ENCODE data around the gene CPPED1. TPM values are rescaled to one million over a fixed set of nuclear protein-coding genes. Genes with fewer than 3 reads are reported as not detected.

CPPED1 gene
- polyA plus RNA-seq, 3 donors, result 23.3 to 29.4 (median 25.7) TPM

- DNase-seq (ENCODE audit: low read depth in 3 of 3, low spot score in 2 of 3), result no peak
These were observed 60.9 kb downstream of the CPPED1 start for GRCh38 chr16:12742741-12743140.

DNA sequence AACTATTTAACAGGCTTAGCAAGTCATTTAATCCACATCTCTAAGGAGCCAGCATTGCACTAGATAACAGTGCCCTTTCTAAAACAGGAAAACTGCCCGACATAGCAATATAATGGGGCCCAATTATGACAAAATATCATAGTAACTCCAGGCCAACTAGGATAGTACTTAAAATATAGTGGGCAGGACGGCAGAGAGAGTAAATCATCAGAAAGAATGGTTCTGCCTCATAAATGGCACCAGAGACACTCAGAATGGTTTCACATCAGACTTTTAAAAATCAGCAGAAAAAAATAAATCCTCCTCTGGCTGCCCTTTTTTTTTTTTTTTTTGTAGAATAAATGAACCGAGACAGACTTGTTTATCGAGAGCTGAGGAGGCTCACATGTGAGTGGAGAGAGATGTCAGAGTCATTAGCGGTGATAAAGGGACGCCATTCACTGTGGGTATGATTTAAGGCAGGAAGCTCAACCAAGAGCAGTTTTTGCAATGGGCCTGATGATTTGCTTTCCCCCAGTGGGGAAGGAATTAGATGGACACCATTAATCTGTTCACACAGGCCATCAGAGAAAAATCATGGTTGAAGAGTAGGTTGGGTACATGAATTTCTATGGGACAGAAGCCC, 62.6 kb downstream of the CPPED1 start:
- no peak for DNase-seq (ENCODE audit: low read depth in 3 of 3, low spot score in 2 of 3)

- DNase-seq (ENCODE audit: low read depth in 3 of 3, low spot score in 2 of 3), result no peak
These were observed 63.9 kb downstream of the CPPED1 start for GRCh38 chr16:12739738-12740137.

DNA sequence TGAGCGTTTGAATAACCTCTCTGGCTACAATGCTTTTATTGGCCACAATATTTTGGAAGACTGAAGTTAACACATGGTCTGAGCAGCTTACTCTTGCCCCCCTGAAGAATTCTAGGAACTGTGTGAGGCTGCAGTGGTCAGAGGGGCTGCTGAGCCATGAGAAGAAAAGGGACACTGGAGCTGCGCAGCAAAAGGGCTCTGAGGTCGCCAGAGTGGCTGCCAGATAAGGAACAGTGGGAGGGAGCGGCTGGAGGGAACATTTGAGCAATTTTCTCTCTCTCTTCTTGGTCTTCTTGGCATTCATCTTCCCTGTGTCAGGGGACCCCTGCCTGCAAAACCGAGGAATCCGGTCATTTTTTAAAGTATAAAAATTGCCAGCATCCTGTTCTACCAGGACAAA, 66.1 kb downstream of the CPPED1 start:
- no peak for DNase-seq (ENCODE audit: low read depth in 3 of 3, low spot score in 2 of 3)

GRCh38 chr16:12735805-12736204, 67.9 kb downstream of the CPPED1 start:
- DNase-seq (ENCODE audit: low read depth in 3 of 3, low spot score in 2 of 3), result no peak

- DNase-seq (ENCODE audit: low read depth in 3 of 3, low spot score in 2 of 3), result no peak
These were observed 71.1 kb downstream of the CPPED1 start for GRCh38 chr16:12732600-12732999.

DNA sequence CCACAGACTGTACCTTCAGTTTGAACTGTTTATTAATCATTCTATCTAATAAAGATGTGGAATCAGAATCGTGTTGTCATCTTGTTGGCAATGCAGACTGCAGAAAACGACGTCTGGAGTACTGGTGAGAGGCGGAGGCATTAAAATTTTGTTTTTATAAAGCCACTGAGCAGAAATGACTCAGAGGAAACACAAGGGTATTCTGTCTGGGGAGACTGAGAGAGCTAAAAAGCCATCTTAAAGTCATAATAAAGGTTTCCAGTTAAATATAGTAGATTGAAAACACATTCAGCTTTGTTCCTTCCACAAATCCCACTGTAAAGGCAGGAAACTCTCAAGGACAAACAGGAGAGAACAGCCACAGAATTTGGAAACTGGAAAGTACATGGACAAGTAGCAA, 74.2 kb downstream of the CPPED1 start:
- DNase-seq (ENCODE audit: low read depth in 3 of 3, low spot score in 2 of 3), result no peak

DNA sequence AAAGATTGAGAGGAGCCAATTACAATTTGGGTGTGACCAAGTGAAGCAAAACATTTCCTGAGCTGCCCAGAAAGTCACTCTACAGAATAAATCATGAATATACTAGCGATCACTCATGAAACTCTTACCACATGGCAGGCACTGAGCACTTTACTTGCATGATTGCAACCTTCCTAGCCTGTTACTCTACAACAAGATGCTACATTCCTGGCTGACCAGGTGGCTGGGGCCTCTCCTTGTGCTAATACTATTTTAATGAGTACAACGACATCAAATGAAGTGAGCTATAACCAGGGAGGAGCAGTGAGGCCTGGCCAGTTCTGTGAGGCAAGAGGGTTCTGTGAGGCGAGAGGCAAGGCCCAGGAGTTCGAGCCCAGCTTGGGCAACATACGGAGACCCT, 75.2 kb downstream of the CPPED1 start:
- no peak for DNase-seq (ENCODE audit: low read depth in 3 of 3, low spot score in 2 of 3)

GRCh38 chr16:12724226-12724625, 79.5 kb downstream of the CPPED1 start:
- DNase-seq (ENCODE audit: low read depth in 3 of 3, low spot score in 2 of 3), result no peak

DNA sequence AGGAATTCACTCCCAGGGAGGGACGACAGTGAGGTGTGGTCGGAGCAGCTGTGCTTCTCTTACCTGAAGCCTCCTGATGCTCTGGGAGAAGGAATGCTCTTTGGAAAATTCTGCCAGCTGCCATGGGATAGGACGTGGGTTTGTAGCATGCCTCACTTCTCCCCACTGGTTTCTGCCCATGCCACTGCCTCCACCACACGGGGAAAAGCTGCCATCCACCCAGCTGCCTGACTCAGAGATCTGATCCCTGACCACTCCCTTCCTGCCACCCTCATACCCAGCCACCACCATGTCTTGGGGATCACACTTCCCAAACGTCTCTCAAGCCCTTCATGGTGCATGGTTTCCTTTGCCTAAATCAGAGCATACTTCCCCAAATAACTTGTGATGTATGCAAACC, 80.0 kb downstream of the CPPED1 start:
- no peak for DNase-seq (ENCODE audit: low read depth in 3 of 3, low spot score in 2 of 3)

- DNase-seq (ENCODE audit: low read depth in 3 of 3, low spot score in 2 of 3), result no peak
These were observed 81.8 kb downstream of the CPPED1 start for GRCh38 chr16:12721841-12722421.

DNA sequence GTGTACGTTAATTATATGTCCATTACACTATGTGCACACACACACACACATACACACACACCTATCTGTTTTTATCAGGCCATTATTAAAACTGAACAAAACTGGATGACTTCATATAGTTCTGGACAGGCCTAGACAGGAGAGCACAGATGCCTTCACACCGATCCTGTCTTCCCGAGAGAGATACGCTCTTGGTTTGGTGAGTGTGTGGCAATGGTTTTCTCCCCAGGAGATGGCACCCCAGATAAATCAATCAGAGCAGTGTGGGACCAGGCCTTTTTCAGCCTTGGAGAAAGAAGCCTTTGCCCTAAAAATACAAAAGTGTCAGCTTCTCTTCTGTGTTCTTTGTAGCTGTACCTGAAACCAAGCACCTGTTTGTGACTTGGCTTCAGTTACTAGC, 83.7 kb downstream of the CPPED1 start:
- no peak for DNase-seq (ENCODE audit: low read depth in 3 of 3, low spot score in 2 of 3)

DNA sequence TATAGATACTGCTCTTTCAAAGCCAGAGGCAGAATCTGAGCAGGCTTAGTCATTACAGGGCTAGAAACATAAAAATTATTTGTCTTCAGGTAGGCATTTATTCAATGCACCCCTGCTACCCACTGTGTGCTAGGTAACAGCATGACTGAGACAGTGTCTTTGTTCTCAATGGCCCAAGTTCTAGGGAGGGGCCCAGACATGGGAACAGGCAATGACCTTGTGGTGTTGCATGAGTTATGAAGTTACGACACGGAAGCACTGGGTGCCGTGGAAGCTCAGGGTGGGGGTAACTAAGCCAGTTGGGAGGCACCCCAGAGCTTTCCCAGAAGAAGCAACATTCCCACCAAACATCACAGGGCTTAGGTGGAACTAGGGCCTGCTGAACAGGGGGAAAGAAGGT, 87.0 kb downstream of the CPPED1 start:
- DNase-seq (ENCODE audit: low read depth in 3 of 3, low spot score in 2 of 3), result no peak

- DNase-seq (ENCODE audit: low read depth in 3 of 3, low spot score in 2 of 3), result no peak
These were observed 93.9 kb downstream of the CPPED1 start for GRCh38 chr16:12709807-12710206.

- DNase-seq (ENCODE audit: low read depth in 3 of 3, low spot score in 2 of 3), result no peak
These were observed 95.4 kb downstream of the CPPED1 start for GRCh38 chr16:12708266-12708665.

GRCh38 chr16:12706628-12707027, 97.1 kb downstream of the CPPED1 start:
- no peak for DNase-seq (ENCODE audit: low read depth in 3 of 3, low spot score in 2 of 3)

- no peak for DNase-seq (ENCODE audit: low read depth in 3 of 3, low spot score in 2 of 3)
These were observed 99.1 kb downstream of the CPPED1 start for GRCh38 chr16:12704492-12705111.

DNA sequence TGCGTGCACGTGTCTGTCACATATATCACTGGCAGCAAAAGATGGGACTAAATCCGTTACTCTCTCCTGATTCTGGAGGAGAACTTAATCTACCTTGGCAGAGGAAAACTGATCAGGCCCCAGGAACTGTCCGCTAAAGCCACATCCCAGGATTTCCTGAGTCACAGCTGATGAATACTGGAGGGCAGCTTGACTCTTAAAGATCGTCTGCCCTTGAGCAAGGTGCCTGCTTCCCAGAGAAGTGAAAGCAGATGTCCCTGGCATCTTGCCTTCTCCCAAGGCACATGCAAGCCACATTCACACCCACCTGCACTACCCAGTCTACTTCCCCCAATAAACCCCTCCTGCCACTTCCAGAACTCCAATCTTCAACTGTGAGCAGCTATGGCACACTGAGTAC, 99.8 kb downstream of the CPPED1 start:
- no peak for DNase-seq (ENCODE audit: low read depth in 3 of 3, low spot score in 2 of 3)

DNA sequence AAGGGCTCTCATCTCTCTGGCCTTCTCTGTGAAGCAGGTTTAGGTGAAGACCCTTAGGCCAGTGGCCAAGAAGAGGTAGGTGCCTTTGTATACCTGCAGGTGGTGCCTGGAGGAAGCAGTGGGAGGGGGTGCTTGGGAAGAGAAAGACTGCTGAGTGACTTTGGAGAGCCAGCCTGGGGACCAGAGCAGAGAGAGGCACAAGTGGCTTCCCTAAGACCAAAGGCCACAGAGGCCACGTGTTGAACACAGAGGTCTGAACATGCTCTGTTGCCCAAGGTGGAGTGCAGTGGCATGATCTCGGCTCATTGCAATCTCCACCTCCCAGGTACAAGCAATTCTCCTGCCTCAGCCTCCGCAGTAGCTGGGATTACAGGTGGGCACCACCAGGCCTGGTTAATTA, 103.5 kb downstream of the CPPED1 start:
- DNase-seq (ENCODE audit: low read depth in 3 of 3, low spot score in 2 of 3), result no peak

- DNase-seq (ENCODE audit: low read depth in 3 of 3, low spot score in 2 of 3), result no peak
These were observed 104.5 kb downstream of the CPPED1 start for GRCh38 chr16:12699161-12699560.

DNA sequence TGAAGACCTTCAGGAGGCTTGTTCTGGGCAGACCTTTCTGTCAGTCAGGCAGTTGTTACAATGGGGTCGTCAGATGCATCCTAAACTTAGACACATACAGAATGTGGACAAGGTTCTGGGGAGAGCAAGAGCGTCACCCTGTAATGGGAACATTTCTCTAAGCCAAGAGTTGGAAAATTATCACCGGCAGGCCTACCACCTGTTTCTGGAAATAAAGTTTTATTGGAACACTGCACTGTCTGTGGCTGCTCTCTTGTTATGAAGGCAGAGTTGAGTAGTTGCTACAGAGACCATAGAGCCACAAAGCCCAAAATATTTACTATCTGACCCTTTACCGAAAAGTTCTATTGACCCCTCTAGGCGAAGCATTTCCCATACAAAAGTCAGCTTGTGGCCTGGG, 106.2 kb downstream of the CPPED1 start:
- no peak for DNase-seq (ENCODE audit: low read depth in 3 of 3, low spot score in 2 of 3)

DNA sequence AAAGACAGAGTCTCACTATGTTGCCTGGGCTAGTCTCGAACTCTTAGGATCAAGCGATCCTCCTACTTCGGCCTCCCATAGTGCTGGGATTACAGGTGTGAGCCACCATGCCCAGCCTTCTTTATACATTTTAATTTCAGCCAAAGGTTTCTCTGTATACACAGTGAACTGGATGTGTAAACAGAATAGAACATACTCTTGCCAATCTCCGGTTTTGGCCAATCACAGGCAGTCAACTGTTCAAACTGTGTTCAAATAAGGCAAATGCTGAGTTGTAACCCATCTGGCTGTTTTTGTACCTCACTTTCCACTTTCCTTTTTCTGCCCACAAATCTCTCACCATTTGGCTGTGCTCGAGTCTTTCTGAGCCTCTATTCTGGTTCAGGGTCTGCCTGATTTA, 108.2 kb downstream of the CPPED1 start:
- no peak for DNase-seq (ENCODE audit: low read depth in 3 of 3, low spot score in 2 of 3)

DNA sequence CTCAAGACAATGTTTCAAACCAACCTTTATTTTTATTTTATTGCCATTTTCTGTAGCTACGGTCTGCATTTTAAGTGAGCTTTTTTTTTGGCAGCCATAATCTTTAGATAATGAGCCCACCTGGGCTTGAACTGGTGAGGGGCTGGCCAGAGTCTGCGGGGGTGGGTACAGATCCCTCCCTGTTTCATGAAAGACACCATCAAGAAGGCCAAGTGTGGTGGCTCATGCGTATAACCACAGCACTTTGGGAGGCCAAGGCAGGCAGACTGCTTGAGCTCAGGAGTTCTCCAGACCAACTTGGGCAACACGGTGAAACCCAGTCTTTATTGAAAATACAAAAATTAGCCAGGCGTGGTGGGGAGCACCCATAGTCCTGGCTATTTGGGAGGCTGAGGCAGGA, 113.7 kb downstream of the CPPED1 start:
- DNase-seq (ENCODE audit: low read depth in 3 of 3, low spot score in 2 of 3), result no peak

Measured in right renal cortex interstitium (tissue), 3 donors.